CD4-positive, alpha-beta T cell treated with Interleukin-17A for 4 hours (primary cell): ENCODE measurements around the gene TMEM106C.
"Not testable (repeated sequence)": the region's sequence is repeated elsewhere in the genome, so short reads cannot be mapped to it uniquely, and the experiment has no call there.

Experiments
- DNase-seq: peaks from one replicate; pipeline ENCODE4 v3.0.0-alpha.2; 2020; ENCODE audit warnings: mixed read lengths

TMEM106C gene

GRCh38 chr12:47949441-47950341, 13.7 kb upstream of the TMEM106C start:
- DNase-seq: peak; percentile 72

DNA sequence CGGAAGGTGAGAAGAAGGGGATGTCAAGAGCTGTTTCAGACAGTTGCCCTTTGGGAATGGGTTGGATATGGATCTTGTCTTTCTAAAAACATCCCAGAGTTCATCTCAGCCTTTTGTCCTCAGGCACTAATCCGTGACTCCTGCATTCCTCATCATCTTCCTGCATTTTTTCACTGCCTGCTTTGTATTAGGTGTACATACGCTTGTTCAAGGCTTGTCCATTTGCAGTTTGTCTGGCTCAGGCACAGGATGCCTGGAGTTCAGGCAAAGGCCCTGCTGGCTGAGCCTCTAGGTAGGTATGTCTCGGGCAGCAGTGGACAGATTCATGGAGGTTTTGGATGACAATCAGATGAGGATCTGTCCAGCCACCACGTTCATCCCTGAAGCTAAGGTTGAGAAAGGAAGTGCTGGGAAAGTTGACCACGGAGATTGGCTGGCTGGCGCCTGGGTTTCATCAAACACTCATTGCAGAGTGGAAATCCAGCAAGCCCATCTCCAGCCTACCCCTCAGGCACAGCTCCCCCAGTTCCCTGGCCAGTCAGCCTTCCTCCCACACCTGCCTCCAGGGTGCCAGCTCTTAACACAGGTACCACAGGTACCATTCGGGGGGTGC, 12.4 kb upstream of the TMEM106C start:
- DNase-seq: no peak

- DNase-seq: no peak
Observed at GRCh38 chr12:47954058-47954457, 9.3 kb upstream of the TMEM106C start.

DNA sequence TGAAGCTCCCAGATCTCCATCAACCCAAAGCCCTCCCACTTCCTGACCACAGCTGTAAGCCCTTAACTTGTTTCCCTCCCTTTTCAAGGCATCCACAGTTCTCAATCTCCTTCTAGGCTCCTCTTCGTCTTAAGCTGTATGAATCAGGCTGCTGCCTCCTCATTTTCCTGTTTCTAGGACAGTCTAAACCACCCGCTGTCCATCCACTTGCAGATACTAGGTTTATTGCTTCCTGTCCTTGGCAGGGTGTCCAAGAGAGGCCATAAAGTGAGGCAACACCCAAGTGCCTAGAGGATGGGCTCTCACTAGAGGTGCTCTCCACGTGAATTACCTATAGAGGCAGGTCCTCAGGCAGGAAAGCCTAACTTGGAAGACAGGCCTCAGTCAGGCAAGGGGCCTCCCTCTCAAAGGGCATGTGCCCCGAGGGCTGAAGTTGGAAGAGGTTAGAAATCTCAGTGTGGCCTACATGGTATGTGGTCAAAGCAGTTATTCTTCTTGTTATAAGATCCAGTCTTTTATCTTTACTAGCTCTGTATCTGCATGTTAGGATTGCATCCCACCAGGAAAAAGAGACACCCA, 8.8 kb upstream of the TMEM106C start:
- DNase-seq: no peak

DNA sequence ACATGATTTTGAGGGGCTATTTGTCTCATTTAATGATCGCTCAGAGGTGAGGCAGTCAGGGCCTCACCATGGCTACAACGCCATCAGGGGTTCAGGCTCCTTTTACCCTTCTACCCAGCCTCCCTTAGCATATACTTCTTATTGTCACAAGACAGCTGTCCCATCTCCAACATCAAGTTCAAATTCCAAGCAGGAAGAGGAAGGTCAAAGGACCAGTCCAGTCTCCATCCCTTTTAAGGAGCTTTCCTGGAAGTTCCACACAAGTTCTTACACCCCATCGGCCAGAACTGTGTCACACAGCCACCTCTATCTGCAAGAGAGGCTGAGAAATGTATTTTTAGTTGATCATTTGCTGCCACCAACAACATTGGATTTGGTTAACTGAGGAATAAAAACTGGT, 8.3 kb upstream of the TMEM106C start:
- no peak for DNase-seq

DNA sequence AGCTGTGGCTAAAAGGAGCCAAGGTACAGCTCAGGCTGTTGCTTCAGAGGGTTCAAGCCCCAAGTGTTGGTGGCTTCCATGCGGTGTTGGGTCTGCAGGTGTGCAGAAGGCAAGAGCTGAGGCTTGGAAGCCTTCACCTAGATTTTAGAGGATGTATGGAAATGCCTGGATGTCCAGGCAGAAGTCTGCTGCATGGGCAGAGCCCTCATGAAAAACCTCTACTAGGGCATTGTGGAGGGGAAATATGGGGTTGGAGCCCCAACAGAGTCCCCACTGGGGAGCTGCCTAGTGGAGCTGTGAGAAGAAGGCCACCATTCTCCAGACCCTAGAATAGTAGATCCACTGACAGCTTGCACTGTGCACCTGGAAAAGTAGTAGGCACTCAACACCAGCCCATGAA, 5.7 kb upstream of the TMEM106C start:
- not testable (repeated sequence) for DNase-seq

DNA sequence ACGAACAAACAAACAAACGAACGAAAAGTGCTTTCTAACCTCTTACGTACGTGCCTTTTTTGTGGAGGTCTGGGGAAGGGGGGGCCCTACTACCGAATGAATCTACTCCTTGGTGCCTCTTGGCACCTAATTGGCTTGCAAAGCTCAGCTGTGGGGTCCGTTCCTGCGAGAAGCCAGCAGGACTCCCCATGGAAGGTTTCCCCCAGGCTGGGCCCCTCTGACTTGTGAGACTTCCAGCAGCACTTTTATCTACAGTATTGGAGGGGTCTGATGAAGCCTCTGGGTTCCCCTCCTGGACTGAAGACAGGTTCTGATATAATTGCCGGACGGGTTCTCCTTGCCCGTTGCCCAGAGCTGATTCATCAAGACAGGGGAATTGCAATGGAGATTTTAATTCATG, 1.2 kb upstream of the TMEM106C start:
- no peak for DNase-seq

DNA sequence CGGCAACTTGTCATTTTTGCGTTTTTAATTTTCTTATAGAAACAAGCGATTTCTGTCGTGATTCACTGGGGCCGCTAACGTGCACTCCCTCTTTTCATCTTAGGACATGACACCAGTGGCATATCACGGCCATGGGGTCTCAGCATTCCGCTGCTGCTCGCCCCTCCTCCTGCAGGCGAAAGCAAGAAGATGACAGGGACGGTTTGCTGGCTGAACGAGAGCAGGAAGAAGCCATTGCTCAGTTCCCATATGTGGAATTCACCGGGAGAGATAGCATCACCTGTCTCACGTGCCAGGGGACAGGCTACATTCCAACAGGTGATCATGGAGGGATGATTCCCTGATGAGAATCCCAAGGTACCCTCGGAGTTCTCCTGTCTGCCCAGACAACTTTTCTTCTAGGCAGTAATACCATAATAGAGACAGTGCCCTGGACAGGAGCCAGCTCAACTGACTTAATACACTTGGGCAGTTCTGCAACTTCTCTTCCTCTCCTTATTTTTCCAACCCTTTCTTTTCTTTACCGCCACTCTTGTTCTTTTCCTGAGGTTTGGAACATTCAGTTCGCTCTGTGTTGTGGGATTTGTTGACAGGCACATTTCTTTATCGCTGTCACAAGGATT, 821 bp downstream of the TMEM106C start:
- DNase-seq: no peak

DNA sequence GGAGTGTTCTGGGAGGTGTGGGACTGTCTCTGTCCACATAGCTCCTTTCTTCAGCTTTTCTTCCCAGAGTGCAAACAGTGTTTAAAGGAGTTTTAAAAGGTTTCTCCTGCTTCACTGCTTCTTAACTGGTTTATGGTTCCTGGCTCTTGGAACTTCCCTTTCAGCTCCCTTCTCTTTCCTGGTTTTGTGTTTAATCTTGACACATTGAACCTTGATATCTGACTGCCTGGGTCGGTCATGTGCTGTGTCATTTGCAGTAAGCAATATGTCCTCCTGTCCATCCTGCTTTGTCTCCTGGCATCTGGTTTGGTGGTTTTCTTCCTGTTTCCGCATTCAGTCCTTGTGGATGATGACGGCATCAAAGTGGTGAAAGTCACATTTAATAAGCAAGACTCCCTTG, 2.2 kb downstream of the TMEM106C start:
- DNase-seq: no peak

DNA sequence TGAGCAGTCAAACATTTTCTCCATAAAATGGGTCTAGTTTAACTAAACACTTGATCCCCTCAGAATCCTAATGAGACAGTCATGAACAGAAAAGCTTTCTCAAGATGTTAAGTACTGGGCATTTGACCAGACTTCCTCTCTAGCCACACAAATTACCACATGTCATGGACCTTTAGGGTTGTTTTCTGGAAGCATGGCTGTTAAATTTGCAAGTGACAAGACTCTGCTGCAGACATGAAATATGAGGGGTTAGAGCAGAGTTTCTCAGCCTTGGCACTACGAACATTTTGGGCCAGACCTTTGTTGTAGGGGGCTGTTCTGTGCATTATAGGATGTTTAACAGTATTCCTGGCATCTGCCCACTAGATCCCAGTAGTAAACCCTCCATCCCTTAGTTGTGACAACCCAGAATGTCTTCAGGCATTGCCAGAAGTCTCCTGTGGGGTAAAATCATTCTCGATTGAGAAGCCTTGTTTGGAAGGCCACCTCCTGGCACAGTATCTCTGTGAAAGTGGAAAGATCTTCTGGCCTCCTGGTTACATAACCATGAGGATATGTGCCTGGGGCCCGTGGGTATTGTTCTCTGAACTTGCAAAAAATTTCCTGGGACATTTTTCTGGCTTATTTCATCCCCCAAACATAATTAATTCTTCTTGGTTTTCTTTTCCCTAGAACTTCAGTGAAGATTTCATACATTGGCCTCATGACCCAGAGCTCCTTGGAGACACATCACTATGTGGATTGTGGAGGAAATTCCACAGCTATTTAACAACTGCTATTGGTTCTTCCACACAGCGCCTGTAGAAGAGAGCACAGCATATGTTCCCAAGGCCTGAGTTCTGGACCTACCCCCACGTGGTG, 4.3 kb downstream of the TMEM106C start:
- DNase-seq: no peak

- no peak for DNase-seq
Observed at GRCh38 chr12:47969845-47970244, 6.4 kb downstream of the TMEM106C start.

- DNase-seq: no peak
Observed at GRCh38 chr12:47970843-47971242, 7.4 kb downstream of the TMEM106C start.

- no peak for DNase-seq
Observed at GRCh38 chr12:47972895-47973294, 9.5 kb downstream of the TMEM106C start.

DNA sequence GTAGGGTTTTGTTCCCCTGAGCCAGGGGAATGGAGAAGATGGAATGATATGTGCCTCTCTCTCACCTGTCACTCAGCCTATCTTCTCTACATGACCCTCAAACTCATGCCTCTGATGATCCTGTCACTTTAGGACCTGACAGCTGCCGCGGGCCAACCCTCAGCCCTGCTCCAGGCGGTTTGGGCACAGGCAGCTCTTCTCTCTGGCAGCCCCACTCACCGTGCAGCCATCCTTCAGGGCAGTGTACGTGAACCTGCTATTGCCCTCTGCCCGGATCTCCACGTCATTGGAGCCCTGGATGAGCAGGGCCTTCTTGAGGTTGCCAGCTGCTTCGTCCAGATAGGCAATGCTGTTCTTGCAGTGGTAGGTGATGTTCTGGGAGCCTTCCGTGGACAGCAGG, 10.5 kb downstream of the TMEM106C start:
- no peak for DNase-seq

GRCh38 chr12:47975036-47975620, 11.7 kb downstream of the TMEM106C start:
- DNase-seq: no peak

DNA sequence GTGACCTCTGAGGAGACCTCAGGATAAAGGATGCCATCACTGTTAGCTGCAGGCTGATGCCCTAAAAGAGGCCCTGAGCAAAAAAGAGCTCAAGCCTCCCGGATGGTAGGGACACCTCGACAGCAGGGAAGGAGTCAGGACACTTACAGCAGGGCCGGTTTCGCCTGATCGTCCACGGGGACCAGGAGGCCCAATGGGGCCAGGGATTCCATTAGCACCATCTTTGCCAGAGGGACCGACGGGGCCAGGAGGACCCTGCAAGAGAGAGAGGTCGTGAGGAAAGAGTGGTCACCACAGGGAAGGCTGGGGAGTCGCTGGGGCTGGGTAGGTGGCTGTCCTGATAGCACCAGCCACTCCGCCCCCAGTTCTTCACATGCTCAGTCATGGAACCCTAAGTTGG, 12.4 kb downstream of the TMEM106C start:
- DNase-seq: no peak

GRCh38 chr12:47977046-47977771, 13.8 kb downstream of the TMEM106C start:
- no peak for DNase-seq

DNA sequence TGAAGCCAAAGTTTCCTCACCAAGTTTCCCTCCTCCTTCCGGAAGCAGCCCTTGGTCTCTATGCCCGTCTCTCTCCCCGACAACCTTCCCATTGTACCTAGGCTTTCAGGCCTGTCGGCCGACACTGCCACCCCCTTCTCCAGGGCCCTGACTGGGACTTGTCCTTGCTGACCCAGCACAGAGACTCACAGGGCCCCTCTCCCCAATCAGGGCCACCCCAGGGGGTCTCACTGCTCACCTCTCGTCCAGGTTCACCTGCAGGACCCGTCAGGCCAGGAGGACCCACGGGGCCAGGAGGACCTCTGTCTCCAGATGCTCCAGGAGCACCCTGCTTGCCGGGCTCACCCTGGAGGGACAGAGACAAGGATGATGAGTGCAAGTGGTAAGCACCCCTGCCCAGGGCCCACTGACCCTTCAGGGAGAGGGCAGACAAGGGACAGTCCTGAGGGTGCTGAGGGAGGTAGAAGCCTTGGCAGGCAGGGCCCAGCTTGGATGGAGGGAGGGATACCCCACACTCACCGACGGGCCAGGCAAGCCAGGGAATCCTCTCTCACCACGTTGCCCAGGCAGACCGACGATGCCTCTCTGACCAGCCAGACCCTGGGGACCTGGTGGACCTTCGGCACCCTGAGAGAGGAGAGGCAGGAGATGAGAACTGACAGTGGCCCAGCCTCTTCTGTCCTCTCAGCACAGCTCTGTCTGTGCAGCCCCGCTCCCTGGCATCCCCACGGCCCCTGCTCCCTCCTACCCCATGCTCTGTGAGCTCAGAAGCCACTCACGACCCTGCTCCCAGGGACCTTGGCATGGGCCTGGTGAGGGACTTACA, 14.6 kb downstream of the TMEM106C start:
- no peak for DNase-seq

DNA sequence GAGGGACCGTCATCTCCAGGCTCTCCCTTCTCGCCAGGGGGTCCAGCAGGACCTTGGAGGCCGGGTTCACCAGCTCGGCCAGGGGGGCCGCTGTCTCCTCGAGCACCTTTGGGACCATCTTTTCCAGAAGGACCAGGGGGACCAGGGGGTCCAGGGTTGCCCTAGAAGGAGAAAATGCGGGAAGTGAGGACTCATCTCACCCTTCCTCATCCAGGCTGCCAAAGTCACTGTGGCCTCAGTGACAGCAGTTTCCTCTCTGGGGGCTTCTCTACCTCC, 15.1 kb downstream of the TMEM106C start:
- no peak for DNase-seq

GRCh38 chr12:47979166-47979565, 15.8 kb downstream of the TMEM106C start:
- DNase-seq: no peak

DNA sequence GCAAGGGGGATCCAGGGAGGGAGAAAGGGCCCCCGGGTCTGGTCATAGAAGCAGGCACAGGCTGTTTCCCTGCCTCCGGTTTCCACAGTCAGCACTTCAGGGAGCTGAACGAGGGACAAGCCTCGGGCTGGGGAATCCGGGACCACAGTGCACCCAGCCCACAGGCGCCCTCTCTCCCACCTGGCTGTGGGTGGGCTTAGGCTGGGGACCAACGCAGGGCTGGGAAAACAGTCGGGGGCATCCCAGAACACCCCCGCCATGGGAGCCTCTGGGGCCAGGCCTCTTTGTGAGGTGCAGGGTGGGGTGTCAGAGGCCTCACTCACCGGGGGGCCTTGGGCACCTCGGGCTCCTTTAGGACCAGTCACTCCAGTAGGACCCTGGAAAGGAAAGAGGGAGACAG, 16.3 kb downstream of the TMEM106C start:
- no peak for DNase-seq
